ENCODE results near the gene SLC27A2.
"Not testable (repeated sequence)": the region's sequence is repeated elsewhere in the genome, so short reads cannot be mapped to it uniquely, and the experiment has no call there.

Gene SLC27A2

GRCh38 chr15:50181969-50182218 lies at the start of gene SLC27A2:
TSS of gene SLC27A2 (plus strand) at chr15:50182196. CDS start at chr15:50182428, 232 bp downstream.
- no peak for DNase-seq (ENCODE audit: low read depth)

DNA sequence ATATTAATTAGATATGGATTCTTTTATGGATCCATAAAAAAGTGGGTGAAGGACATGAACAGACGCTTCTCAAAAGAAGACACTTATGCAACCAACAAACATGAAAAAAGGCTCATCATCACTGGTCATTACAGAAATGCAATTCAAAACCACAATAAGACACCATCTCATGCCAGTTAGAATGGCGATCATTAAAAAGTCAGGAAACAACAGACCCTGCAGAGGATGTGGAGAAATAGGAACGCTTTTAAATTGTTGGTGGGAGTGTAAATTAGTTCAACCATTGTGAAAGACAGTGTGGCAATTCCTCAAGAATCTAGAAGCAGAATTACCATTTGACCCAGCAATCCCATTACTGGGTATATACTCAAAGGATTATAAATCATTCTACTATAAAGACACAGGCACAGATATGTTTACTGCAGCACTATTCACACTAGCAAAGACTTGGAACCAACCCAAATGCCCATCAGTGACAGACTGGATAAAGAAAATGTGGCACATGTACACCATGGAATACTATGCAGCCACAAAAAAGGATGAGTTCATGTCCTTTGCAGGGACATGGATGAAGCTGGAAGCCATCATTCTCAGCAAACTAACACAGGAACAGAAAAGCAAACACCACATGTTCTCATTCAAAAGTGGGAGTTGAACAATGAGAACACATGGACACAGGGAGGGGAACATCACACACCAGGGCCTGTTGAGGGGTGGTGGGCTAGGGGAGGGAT lies 49.6 kb upstream of the SLC27A2 start:
- not testable (repeated sequence) for DNase-seq (ENCODE audit: low read depth)

DNA sequence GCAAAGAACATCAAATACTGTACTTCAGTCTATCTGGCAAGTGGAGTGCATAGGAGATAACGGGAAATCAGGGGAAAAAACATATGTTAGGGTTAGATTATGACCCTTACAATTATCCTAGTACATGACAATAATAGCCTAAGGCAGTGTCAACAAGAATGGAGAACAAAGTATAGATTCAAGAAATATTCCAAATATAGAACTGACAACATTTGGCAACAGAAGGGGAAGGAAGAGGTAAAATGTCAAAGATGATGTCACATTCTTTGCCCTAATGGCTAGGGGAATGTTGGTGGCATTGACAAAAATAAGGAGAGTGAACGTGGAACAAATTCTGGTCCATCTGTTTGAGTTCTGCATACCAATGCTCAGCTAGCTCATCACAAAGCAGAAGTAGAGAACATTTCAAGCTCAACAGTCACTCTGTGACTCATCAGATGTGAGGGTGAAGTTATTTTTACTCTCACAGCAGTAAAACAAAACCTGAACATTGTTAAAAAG lies 47.4 kb upstream of the SLC27A2 start:
- peak; percentile 49 for DNase-seq (ENCODE audit: low read depth)

GRCh38 chr15:50135031-50135551 lies 46.9 kb upstream of the SLC27A2 start:
- no peak for DNase-seq (ENCODE audit: low read depth)

GRCh38 chr15:50137330-50137761 lies 44.6 kb upstream of the SLC27A2 start:
- DNase-seq (ENCODE audit: low read depth), result peak; percentile 94

DNA sequence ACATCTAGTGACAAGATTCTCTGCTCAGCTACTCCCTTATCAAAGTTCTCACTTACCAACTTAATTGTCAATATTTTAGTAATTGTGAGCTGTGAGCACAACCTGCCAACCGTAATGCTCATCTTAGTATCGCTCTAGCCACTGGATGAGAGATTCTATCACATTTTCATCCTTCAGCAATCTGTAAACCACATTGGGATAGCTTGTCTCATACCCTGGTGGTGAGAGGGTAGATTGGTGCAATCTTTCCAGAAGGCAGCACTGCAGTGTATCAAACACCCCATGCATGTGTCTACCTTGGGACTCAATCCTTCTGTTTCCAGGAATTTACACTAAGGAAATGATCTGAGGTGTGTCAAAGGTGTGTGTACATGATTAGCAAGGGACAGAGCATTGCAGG lies 44.1 kb upstream of the SLC27A2 start:
- DNase-seq (ENCODE audit: low read depth), result no peak

DNA sequence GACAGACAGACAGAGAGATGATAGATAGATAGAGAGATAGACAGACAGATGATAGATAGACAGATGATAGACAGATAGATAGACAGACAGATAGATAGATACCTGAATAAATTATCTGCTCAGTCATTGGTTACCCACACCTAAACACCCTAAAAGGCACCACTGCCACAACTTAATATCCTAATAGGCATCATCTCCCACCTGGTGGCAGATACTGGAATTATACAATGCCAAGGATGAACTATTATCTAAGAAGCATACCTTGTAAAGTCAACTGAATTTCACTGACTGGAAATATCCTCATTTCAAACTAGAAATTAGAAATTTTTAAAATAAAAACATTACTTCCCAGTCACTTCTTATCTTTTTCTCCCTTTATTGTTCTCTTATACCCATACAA lies 43.6 kb upstream of the SLC27A2 start:
- no peak for DNase-seq (ENCODE audit: low read depth)

GRCh38 chr15:50140098-50140497 lies 41.9 kb upstream of the SLC27A2 start:
- DNase-seq (ENCODE audit: low read depth), result no peak

DNA sequence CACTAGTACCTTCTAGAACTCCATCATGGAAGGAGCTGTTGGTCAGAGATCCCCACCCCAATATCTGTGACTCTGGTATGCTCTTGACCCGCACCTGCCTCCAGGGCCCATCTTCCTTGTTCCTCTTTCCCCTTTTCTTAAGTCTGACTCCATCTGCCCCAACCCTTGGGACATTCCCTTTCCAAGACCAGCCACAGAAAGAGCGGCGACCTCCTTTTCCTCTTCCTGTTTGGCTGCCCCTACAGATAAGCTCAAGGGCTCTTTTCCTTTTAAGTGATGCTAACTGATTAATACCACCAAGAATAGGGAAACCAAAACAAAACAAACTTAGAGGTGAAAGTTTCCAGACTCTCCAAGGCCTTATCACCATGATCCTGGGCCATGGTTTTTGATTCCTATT lies 41.0 kb upstream of the SLC27A2 start:
- no peak for DNase-seq (ENCODE audit: low read depth)

GRCh38 chr15:50141856-50142255 lies 40.1 kb upstream of the SLC27A2 start:
- DNase-seq (ENCODE audit: low read depth), result no peak

DNA sequence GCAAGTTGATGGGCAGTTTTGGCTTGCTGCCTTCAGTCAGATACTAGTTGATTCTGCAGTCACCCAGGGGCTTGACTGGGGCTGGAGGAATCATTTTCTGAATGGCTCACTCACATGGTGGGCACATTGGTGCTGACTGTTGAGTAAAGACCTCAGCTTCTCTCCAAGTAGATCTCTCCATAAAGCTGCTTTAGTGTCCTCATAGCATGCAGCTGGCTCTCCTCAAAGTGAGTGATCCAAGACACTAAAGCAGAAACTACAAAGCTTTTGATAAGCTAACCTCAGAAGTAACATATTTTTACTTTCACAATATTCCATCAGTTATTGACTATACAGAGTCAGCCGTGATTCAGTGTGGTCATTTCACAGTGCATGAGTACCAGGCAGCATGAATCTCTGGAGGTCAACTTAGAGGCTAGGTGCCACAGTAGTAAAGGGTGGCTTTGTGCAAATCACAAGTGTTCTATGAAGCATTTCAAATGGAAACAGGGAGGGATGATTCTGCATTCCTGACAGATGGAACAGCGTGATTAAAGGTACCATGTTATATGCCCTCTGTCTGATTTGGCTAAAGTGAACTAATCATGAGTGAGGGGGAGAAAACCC lies 38.6 kb upstream of the SLC27A2 start:
- DNase-seq (ENCODE audit: low read depth), result no peak

DNA sequence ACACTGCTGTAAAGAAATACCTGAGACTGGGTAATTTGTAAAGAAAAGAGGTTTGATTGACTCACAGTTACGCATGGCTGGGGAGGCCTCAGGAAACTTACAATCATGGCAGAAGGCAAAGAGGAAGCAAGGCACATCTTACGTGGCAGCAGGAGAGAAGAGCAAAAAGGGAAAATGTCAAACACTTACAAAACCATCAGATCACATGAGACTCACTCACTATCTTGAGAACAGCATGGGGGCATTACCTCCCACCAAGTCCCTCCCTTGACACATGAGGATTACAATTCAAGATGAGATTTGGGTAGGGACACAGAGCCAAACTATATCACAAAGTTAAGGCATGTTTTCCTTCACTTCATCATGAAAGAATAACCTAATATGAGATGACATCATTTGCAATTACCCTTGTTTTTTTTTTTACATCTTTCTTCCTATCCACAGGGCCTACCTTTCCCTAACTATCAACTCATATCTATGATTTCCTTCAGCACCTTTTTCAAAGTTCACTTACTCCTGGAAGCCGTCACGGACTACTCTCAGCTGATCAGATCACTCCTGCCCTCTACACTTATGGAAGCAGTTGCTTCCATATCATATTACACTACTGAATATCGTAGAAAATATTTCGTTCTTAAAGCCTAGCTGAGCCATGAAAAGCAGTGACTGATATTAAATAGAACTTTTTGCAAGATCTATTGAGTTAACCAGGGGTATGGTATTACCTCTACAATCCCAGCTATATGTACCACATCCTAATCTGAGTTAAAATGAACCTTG lies 37.5 kb upstream of the SLC27A2 start:
- DNase-seq (ENCODE audit: low read depth), result no peak

- peak; percentile 86 for DNase-seq (ENCODE audit: low read depth)
These were observed 36.5 kb upstream of the SLC27A2 start for GRCh38 chr15:50145451-50145872.

GRCh38 chr15:50146632-50147031 lies 35.4 kb upstream of the SLC27A2 start:
- no peak for DNase-seq (ENCODE audit: low read depth)

DNA sequence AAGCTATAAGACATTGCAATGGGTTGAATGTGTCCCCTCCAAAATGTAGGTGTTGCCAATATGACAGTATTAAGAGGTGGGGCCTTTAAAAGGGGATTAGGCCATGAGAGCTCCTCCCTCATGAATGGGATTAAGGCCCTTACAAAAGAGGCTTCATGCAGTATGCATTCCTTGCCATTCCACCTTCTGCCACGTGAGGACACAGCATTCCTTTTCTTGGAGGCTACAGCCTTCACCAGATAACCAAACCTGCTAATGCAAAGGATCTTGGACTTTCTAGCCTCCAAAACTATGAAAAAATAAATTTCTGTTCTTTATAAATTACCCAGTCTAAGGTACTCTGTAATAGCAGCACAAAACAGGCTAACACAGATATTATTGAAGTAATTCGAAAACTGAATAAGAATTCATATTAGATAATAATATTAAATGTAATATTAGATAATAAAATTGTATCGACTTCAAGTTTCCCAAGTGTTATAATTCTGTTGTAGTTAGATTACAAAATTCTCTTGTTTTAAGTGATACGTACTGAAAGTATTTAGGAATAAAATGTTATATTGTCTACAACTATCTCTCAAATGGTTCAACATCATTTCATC lies 33.5 kb upstream of the SLC27A2 start:
- no peak for DNase-seq (ENCODE audit: low read depth)

DNA sequence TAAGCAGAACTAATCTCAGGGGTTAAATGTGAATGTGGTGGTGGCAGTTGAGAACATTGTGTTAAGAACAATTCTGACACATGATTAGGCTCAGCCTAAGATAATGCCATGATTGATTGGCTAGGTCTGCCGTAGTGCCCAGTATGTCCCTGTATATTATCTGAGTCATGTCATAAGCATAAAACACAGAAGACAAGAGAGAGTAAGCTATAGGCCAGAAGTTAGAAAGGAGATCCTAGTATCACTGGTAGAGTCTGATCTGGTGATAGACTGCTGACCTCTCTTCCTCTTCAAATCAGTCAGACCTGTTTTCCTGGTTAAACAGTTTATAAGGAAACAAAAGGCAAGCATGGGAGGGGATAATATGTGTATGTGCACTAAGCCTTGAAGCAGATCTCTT lies 32.9 kb upstream of the SLC27A2 start:
- no peak for DNase-seq (ENCODE audit: low read depth)

DNA sequence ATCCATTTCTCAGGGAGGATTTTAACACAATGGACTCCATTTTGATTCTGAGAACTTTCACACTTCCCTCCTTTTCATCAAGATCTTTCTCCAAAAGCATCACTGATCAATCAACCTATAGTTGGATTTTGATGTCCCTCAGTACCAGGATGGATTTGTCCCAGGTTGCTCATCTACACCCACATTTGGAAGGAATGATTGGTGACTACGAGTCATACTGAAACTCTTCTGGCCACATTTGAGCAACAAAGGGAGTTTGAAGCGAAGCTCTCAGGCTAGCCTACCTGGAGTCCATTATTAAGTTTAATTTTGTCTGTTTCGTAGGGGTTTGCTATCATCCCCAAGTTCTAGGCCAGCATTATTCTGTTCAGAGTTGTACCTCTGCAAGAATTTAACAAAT lies 31.6 kb upstream of the SLC27A2 start:
- no peak for DNase-seq (ENCODE audit: low read depth)

DNA sequence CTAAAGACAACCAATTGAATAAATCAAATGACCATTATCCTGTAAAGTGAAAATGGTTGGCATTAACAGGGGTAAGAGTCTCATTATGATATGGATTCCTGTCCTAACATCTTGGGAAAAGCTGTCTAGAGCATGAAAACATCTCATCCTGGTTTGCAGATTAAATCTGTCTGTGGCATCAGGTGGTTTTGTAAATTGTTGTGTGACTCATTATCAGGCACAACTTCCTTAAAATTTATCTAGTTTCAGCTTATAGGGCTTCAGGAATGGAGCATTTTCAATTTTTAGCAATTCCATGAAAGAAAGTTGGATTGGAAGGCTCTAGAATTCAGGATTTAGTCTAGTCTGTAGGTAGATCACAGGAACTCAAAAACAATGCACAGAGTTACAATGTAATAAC lies 31.1 kb upstream of the SLC27A2 start:
- DNase-seq (ENCODE audit: low read depth), result no peak

- no peak for DNase-seq (ENCODE audit: low read depth)
These were observed 30.5 kb upstream of the SLC27A2 start for GRCh38 chr15:50151476-50151875.

DNA sequence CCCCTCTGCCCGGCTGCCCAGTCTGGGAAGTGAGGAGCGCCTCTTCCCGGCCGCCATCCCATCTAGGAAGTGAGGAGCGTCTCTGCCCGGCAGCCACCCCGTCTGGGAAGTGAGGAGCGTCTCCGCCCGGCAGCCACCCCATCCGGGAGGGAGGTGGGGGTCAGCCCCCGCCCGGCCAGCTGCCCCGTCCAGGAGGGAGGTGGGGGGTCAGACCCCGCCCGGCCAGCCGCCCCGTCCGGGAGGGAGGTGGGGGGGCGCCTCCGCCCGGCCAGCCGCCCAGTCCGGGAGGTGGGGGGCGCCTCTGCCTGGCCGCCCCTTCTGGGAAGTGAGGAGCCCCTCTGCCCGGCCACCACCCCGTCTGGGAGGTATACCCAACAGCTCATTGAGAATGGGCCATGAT lies 23.8 kb upstream of the SLC27A2 start:
- DNase-seq (ENCODE audit: low read depth), result not testable (repeated sequence)

- DNase-seq (ENCODE audit: low read depth), result peak; percentile 54
These were observed 18.9 kb upstream of the SLC27A2 start for GRCh38 chr15:50162969-50163718.
